Liver (tissue), 9 donors: ENCODE data around the gene RBM20. TPM values are rescaled to one million over a fixed set of nuclear protein-coding genes. Genes with fewer than 3 reads are reported as not detected.
"Not testable (repeated sequence)": the region's sequence is repeated elsewhere in the genome, so short reads cannot be mapped to it uniquely, and the experiment has no call there.

ENCODE experiments used
- DNase-seq: peaks from one replicate; pipeline ENCODE4 v3.0.0-alpha.2; 2017; ENCODE audit warnings: low spot score
- H3K27ac ChIP-seq, 2 donors: one replicate each; pipeline ENCODE4 v1.7.0; 2013; ENCODE audit warnings: inconsistent platforms in 2 of 2, low read length in 2 of 2, control low read depth in 1 of 2, low read depth in 1 of 2, mild to moderate bottlenecking in 1 of 2
- H3K27me3 ChIP-seq, 4 donors: one replicate each; pipeline versions ENCODE4 v1.6.1 to v1.7.0; 2013; ENCODE audit warnings: low read length in 3 of 4, inconsistent platforms in 1 of 4, mild to moderate bottlenecking in 1 of 4, moderate library complexity in 1 of 4; ENCODE audit not compliant: control insufficient read depth in 4 of 4, insufficient read depth in 4 of 4
- H3K36me3 ChIP-seq, 4 donors: one replicate each; pipeline versions ENCODE4 v1.6.1 to v1.7.0; 2013; ENCODE audit warnings: low read length in 3 of 4, mild to moderate bottlenecking in 3 of 4, low read depth in 1 of 4, moderate library complexity in 1 of 4; ENCODE audit not compliant: control insufficient read depth in 4 of 4, insufficient read depth in 3 of 4
- H3K4me1 ChIP-seq, 4 donors: one replicate each; pipeline versions ENCODE4 v1.6.1 to v1.7.0; 2013; ENCODE audit warnings: low read length in 3 of 4, mild to moderate bottlenecking in 3 of 4, moderate library complexity in 1 of 4; ENCODE audit not compliant: control insufficient read depth in 4 of 4, insufficient read depth in 4 of 4
- H3K4me3 ChIP-seq, 3 donors: one replicate each; pipeline versions ENCODE4 v1.6.1 to v1.7.0; 2013; ENCODE audit warnings: low read length in 3 of 3, control low read depth in 1 of 3, low read depth in 1 of 3, mild to moderate bottlenecking in 1 of 3
- H3K9ac ChIP-seq, 2 donors: one replicate each; pipeline ENCODE4 v1.7.0; 2013; ENCODE audit warnings: low read length in 2 of 2, mild to moderate bottlenecking in 2 of 2, moderate library complexity in 2 of 2, control low read depth in 1 of 2, low read depth in 1 of 2
- H3K9me3 ChIP-seq, 4 donors: one replicate each; pipeline versions ENCODE4 v1.6.1 to v1.7.0; 2013; ENCODE audit warnings: low read length in 3 of 4; ENCODE audit not compliant: control insufficient read depth in 4 of 4
- EGR1 ChIP-seq, 2 donors: IDR thresholded peaks; 2 replicates each; pipeline ENCODE4 v1.6.1; 2016 to 2018; ENCODE audit warnings: antibody characterized with exemption in 2 of 2, low read depth in 2 of 2
- FOXA1 ChIP-seq: IDR thresholded peaks from 2 replicates; pipeline ENCODE4 v1.6.1; 2016; ENCODE audit warnings: antibody characterized with exemption
- FOXA2 ChIP-seq: IDR thresholded peaks from 2 replicates; pipeline ENCODE4 v1.6.1; 2016; ENCODE audit warnings: antibody characterized with exemption
- GABPA ChIP-seq, 2 donors: IDR thresholded peaks in 1 of 2; conservative IDR thresholded peaks in 1 of 2; 2 replicates each; pipeline ENCODE4 v1.6.1; 2016; ENCODE audit warnings: antibody characterized with exemption in 2 of 2, mild to moderate bottlenecking in 1 of 2, moderate library complexity in 1 of 2
- HNF4A ChIP-seq, 2 donors: conservative IDR thresholded peaks; 2 replicates each; pipeline ENCODE4 v1.6.1; 2016; ENCODE audit warnings: antibody characterized with exemption in 2 of 2, mild to moderate bottlenecking in 2 of 2
- HNF4G ChIP-seq: IDR thresholded peaks from 2 replicates; pipeline ENCODE4 v1.6.1; 2016; ENCODE audit warnings: antibody characterized with exemption
- JUND ChIP-seq, 2 donors: IDR thresholded peaks; 2 replicates each; pipeline ENCODE4 v1.6.1; 2016; ENCODE audit warnings: antibody characterized with exemption in 2 of 2
- NR2F2 ChIP-seq: IDR thresholded peaks from 2 replicates; pipeline ENCODE4 v1.6.1; 2016; ENCODE audit warnings: antibody characterized with exemption
- RAD21 ChIP-seq, 2 donors: IDR thresholded peaks; 2 replicates each; pipeline ENCODE4 v1.6.1; 2016; ENCODE audit warnings: antibody characterized with exemption in 2 of 2, mild to moderate bottlenecking in 2 of 2
- RXRA ChIP-seq, 2 donors: IDR thresholded peaks; 2 replicates each; pipeline ENCODE4 v1.6.1; 2017 to 2018; ENCODE audit warnings: antibody characterized with exemption in 2 of 2, mild to moderate bottlenecking in 1 of 2
- SP1 ChIP-seq: IDR thresholded peaks from 2 replicates; pipeline ENCODE4 v1.6.1; 2018; ENCODE audit warnings: antibody characterized with exemption, mild to moderate bottlenecking
- TAF1 ChIP-seq: conservative IDR thresholded peaks from 2 replicates; pipeline ENCODE4 v1.6.1; 2016; ENCODE audit warnings: antibody characterized with exemption, mild to moderate bottlenecking
- YY1 ChIP-seq: IDR thresholded peaks from 2 replicates; pipeline ENCODE4 v1.6.1; 2016; ENCODE audit warnings: antibody characterized with exemption, mild to moderate bottlenecking
- WGBS: extraction: QIAGEN DNeasy Blood & Tissue Kit; methylation state at CpG from one replicate; pipeline ENCODE4 v1.1.7; 2013; 5-methylcytosine and 5-hydroxymethylcytosine counted together
- polyA plus RNA-seq, 2 donors: library from polyadenylated mRNA; stranded (reverse) in 1 of 2; unstranded in 1 of 2; fragments of 200-250 nt in 1 of 2; fragments of >200 nt in 1 of 2; fragmentation: Nextera tagmentation in 1 of 2; extraction: Ambion mirVana in 1 of 2; gene quantifications; one replicate each; pipeline versions ENCODE4 v1.2.1 to v1.2.3, GENCODE V29; 2013 to 2015
- total RNA-seq, 2 donors: library from RNA; depleted of rRNA; stranded (reverse); fragments of >200 nt; gene quantifications; one replicate each; pipeline ENCODE4 v1.2.3, GENCODE V29; 2014
- TF ChIP-seq, protein P1 (sequence below): fragments of 150-350 bp; IDR thresholded peaks from 2 replicates; pipeline ENCODE4 v1.5.1; 2017; ENCODE audit warnings: improper control_type of control experiment, low read depth, low read length; ENCODE audit not compliant: missing input control
- TF ChIP-seq, protein P2 (sequence below): IDR thresholded peaks from 2 replicates; pipeline ENCODE4 v1.6.1; 2016; ENCODE audit warnings: antibody characterized with exemption
- TF ChIP-seq, protein P3 (sequence below): IDR thresholded peaks from 2 replicates; pipeline ENCODE4 v1.6.1; 2016; ENCODE audit warnings: antibody characterized with exemption, mild to moderate bottlenecking
- TF ChIP-seq, protein P4 (sequence below): IDR thresholded peaks from 2 replicates; pipeline ENCODE4 v1.6.1; 2016; ENCODE audit warnings: antibody characterized with exemption
- donor health status: healthy.
- donor health status: healthy.
- donor health status: healthy.
- donor health status: healthy.
- donor health status: healthy.

The RBM20 gene
- total and polyA plus RNA-seq, 4 donors, result 0.03 to 0.08 (median 0.05) TPM; not detected in 1

DNA sequence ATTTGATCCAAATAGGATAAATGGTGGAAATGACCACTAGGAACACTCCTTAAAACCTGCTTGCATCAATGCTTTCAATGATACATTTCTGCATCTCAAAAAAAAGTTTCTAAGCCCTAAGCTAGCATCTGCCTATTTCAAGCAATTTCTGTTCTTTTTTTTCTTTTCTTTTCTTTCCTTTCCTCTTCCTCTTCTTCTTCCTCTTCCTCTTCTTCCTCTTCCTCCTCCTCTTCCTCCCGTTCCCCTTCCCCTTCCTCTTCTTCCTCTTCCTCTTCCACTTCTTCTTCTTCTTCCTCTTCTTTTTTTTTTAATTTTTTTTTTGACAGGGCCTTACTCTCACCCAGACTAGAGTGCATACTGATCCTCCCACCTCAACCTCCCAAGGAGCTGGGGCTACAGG is 15.4 kb downstream of the RBM20 start:
- Histone ChIP-seq H3K9me3 (no peaks in the 10 kb centered on the region), H3K36me3 (no peaks in the 10 kb centered on the region), H3K4me3 (no peak overlapping the region), H3K9ac (no peak overlapping the region), H3K27me3 (no peaks in the 10 kb centered on the region), H3K27ac (no peak overlapping the region), H3K4me1 (no peaks in the 10 kb centered on the region)
- TF ChIP-seq FOXA2, result no peak
- no peak for DNase-seq
- 68% methylated on average over 1 of the region's 1 CpG for WGBS

DNA sequence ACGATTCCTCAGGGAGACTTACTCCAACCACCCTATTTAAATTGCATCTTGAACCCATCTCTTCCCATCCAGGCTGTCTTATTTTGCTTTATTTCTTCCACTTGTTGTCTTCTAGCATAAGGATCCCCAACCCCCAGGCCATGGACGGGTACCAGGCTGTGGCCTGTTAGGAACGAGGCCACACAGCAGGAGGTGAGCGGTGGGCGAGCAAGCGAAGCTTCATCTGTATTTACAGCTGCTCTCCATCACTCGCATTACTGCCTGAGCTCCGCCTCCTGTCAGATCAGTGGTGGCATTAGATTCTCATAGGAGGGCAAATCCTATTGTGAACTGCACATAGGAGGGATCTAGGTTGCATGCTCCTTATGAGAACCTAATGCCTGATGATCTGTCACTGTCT is 16.2 kb downstream of the RBM20 start:
- H3K27me3 ChIP-seq, H3K9ac ChIP-seq, H3K9me3 ChIP-seq, H3K4me1 ChIP-seq, H3K27ac ChIP-seq, H3K4me3 ChIP-seq, DNase-seq, H3K36me3 ChIP-seq: not testable (repeated sequence)
- WGBS, result 96% methylated on average over 8 of the region's 8 CpGs

DNA sequence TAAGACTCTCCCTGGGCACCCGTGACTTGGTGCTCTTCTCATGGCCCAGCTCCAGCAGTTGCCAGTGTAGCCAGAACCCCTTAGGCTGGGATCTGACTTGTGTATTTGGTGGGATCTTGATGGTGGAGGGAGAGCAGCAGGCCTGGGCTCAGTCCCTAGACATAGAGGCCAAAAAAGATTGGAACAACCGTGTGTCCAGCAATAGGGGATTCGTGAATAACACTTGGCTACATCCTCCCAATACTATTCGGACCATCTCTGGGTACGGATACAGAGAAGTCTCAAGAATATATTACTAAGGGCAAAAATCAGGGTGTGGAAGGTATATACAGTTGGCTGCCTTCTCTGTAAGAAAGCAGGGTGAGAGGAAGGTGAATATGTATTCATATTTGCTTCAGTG is 17.2 kb downstream of the RBM20 start:
- Histone ChIP-seq H3K4me1 (no peaks in the 10 kb centered on the region), H3K9me3 (no peaks in the 10 kb centered on the region), H3K27me3 (no peaks in the 10 kb centered on the region), H3K36me3 (no peaks in the 10 kb centered on the region), H3K27ac (no peak overlapping the region), H3K9ac (no peak overlapping the region), H3K4me3 (no peak overlapping the region)
- WGBS, result 82% methylated on average over 5 of the region's 5 CpGs
- no peak for TF ChIP-seq HNF4G
- DNase-seq, result no peak

DNA sequence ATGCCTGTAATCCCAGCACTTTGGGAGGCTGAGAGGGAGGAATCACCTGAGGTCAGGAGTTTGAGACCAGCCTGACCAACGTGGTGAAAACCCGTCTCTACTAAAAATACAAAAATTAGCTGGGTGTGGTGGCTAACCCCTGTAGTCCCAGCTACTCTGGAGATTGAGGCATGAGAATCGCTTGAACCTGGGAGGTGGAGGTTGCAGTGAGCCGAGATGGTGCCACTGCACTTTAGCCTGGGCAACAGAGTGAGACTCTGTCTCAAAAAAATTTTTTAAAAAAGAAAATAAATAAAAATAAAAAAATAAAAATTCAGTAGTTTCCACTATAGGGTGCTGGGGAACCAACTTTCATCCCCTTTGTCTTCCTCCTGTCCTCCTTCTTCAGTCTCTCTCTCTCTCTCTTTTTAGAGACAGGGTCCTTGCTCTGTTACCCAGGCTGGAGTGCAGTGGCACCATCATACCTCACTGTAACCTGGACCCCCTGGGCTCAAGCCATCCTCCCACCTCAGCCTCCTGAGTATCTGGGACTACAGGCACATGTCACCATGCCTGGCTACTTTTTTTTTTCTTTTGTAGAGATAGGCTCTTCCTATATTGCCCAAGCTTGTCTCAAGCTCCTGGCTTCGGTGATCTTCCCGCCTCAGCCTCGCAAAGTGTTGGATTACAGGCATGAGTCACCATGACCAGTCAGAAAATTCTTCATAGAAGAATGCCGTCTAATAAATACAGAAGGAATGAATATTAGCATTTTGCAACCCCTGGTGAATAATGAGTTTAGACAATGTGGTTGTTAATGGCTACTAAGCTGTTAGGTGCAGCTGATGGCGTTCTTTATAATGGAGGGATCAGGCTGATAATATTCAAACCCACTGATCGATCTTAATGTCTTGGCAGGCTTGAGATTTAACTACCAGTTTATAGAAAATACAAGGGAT is 20.6 kb downstream of the RBM20 start:
- Histone ChIP-seq H3K9ac (no peak overlapping the region), H3K9me3 (no peaks in the 10 kb centered on the region), H3K36me3 (no peaks in the 10 kb centered on the region), H3K27ac (no peak overlapping the region), H3K4me1 (no peaks in the 10 kb centered on the region), H3K4me3 (no peak overlapping the region), H3K27me3 (no peaks in the 10 kb centered on the region)
- 90% methylated on average over 10 of the region's 10 CpGs for WGBS
- no peak for DNase-seq
- no peak for TF ChIP-seq JUND (IDR thresholded peaks at IDR 0.05)
- no peak for TF ChIP-seq TAF1
- no peak for TF ChIP-seq SP1
- TF ChIP-seq YY1, result no peak
- no peak for TF ChIP-seq RXRA (IDR thresholded peaks at IDR 0.05)
- TF ChIP-seq NR2F2, result no peak
- TF ChIP-seq, protein P1, sequence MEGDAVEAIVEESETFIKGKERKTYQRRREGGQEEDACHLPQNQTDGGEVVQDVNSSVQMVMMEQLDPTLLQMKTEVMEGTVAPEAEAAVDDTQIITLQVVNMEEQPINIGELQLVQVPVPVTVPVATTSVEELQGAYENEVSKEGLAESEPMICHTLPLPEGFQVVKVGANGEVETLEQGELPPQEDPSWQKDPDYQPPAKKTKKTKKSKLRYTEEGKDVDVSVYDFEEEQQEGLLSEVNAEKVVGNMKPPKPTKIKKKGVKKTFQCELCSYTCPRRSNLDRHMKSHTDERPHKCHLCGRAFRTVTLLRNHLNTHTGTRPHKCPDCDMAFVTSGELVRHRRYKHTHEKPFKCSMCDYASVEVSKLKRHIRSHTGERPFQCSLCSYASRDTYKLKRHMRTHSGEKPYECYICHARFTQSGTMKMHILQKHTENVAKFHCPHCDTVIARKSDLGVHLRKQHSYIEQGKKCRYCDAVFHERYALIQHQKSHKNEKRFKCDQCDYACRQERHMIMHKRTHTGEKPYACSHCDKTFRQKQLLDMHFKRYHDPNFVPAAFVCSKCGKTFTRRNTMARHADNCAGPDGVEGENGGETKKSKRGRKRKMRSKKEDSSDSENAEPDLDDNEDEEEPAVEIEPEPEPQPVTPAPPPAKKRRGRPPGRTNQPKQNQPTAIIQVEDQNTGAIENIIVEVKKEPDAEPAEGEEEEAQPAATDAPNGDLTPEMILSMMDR, result no peak
- TF ChIP-seq, protein P2, sequence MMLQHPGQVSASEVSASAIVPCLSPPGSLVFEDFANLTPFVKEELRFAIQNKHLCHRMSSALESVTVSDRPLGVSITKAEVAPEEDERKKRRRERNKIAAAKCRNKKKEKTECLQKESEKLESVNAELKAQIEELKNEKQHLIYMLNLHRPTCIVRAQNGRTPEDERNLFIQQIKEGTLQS, result no peak
- no peak for TF ChIP-seq HNF4G
- TF ChIP-seq, protein P3, sequence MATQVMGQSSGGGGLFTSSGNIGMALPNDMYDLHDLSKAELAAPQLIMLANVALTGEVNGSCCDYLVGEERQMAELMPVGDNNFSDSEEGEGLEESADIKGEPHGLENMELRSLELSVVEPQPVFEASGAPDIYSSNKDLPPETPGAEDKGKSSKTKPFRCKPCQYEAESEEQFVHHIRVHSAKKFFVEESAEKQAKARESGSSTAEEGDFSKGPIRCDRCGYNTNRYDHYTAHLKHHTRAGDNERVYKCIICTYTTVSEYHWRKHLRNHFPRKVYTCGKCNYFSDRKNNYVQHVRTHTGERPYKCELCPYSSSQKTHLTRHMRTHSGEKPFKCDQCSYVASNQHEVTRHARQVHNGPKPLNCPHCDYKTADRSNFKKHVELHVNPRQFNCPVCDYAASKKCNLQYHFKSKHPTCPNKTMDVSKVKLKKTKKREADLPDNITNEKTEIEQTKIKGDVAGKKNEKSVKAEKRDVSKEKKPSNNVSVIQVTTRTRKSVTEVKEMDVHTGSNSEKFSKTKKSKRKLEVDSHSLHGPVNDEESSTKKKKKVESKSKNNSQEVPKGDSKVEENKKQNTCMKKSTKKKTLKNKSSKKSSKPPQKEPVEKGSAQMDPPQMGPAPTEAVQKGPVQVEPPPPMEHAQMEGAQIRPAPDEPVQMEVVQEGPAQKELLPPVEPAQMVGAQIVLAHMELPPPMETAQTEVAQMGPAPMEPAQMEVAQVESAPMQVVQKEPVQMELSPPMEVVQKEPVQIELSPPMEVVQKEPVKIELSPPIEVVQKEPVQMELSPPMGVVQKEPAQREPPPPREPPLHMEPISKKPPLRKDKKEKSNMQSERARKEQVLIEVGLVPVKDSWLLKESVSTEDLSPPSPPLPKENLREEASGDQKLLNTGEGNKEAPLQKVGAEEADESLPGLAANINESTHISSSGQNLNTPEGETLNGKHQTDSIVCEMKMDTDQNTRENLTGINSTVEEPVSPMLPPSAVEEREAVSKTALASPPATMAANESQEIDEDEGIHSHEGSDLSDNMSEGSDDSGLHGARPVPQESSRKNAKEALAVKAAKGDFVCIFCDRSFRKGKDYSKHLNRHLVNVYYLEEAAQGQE, result no peak
- TF ChIP-seq GABPA (IDR thresholded peaks at IDR 0.05 in 1 of 2, conservative IDR thresholded peaks at IDR 0.05 in 1 of 2), result no peak
- TF ChIP-seq RAD21 (IDR thresholded peaks at IDR 0.05), result no peak
- TF ChIP-seq HNF4A (conservative IDR thresholded peaks at IDR 0.05), result no peak
- TF ChIP-seq, protein P4, sequence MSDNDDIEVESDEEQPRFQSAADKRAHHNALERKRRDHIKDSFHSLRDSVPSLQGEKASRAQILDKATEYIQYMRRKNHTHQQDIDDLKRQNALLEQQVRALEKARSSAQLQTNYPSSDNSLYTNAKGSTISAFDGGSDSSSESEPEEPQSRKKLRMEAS, result no peak
- TF ChIP-seq EGR1 (IDR thresholded peaks at IDR 0.05; ENCODE audit: low read depth in 2 of 2), result no peak
- TF ChIP-seq FOXA1, result no peak
- TF ChIP-seq FOXA2, result no peak
